ENCODE measurements around the gene RNF213. TPM values are rescaled to one million over a fixed set of nuclear protein-coding genes. Genes with fewer than 3 reads are reported as not detected.
"Not testable (repeated sequence)": the region's sequence is repeated elsewhere in the genome, so short reads cannot be mapped to it uniquely, and the experiment has no call there.

RNF213 gene
- polyA plus RNA-seq, 3 donors, result 19.6 to 45.5 (median 24.7) TPM

- H3K27ac ChIP-seq (ENCODE audit: low read depth, low read length), result no peak overlapping the region
- 81 to 87% (median 83%) methylated on average over 24 of the region's 24 CpGs for WGBS, 3 donors
These were observed 123.7 kb downstream of the RNF213 start for GRCh38 chr17:80384078-80384960.

GRCh38 chr17:80385046-80385445, 124.4 kb downstream of the RNF213 start:
- 89 to 95% (median 91%) methylated on average over 9 of the region's 9 CpGs for WGBS, 3 donors
- no peak overlapping the region for H3K27ac ChIP-seq (ENCODE audit: low read depth, low read length)

GRCh38 chr17:80386341-80386740, 125.7 kb downstream of the RNF213 start:
- 93 to 95% (median 93%) methylated on average over 14 of the region's 14 CpGs for WGBS, 3 donors
- H3K27ac ChIP-seq (ENCODE audit: low read depth, low read length), result no peak overlapping the region

GRCh38 chr17:80387071-80387470, 126.4 kb downstream of the RNF213 start:
- WGBS, 3 donors, result 93 to 94% (median 93%) methylated on average over 6 to 7 of the region's 7 CpGs
- no peak overlapping the region for H3K27ac ChIP-seq (ENCODE audit: low read depth, low read length)

GRCh38 chr17:80388175-80388574, 127.5 kb downstream of the RNF213 start:
- 89 to 95% (median 94%) methylated on average over 15 of the region's 15 CpGs for WGBS, 3 donors
- no peak overlapping the region for H3K27ac ChIP-seq (ENCODE audit: low read depth, low read length)

- WGBS, 3 donors, result 93 to 96% (median 95%) methylated on average over 10 of the region's 10 CpGs
- no peak overlapping the region for H3K27ac ChIP-seq (ENCODE audit: low read depth, low read length)
These were observed 127.9 kb downstream of the RNF213 start for GRCh38 chr17:80388601-80389000.

- H3K27ac ChIP-seq (ENCODE audit: low read depth, low read length), result no peak overlapping the region
- WGBS, 3 donors, result 90 to 94% (median 90%) methylated on average over 22 of the region's 22 CpGs
These were observed 128.7 kb downstream of the RNF213 start for GRCh38 chr17:80389011-80389995.

- 77 to 87% (median 84%) methylated on average over 15 of the region's 15 CpGs for WGBS, 3 donors
- H3K27ac ChIP-seq (ENCODE audit: low read depth, low read length), result no peak overlapping the region
These were observed 132.7 kb downstream of the RNF213 start for GRCh38 chr17:80393241-80393890.

GRCh38 chr17:80393961-80394360, 133.3 kb downstream of the RNF213 start:
- no peak overlapping the region for H3K27ac ChIP-seq (ENCODE audit: low read depth, low read length)
- WGBS, 3 donors, result 86 to 88% (median 87%) methylated on average over 4 of the region's 4 CpGs

GRCh38 chr17:80394629-80395216, 134.1 kb downstream of the RNF213 start:
- H3K27ac ChIP-seq (ENCODE audit: low read depth, low read length), result no peak overlapping the region
- 60 to 89% (median 87%) methylated on average over 11 of the region's 11 CpGs for WGBS, 3 donors

- 80 to 84% (median 81%) methylated on average over 15 of the region's 15 CpGs for WGBS, 3 donors
- H3K27ac ChIP-seq (ENCODE audit: low read depth, low read length), result no peak overlapping the region
These were observed 134.9 kb downstream of the RNF213 start for GRCh38 chr17:80395402-80396151.

GRCh38 chr17:80396157-80397033, 135.7 kb downstream of the RNF213 start:
- WGBS, 3 donors, result 67 to 76% (median 72%) methylated on average over 9 of the region's 9 CpGs
- H3K27ac ChIP-seq (ENCODE audit: low read depth, low read length), result no peak overlapping the region

GRCh38 chr17:80397034-80397387, 136.4 kb downstream of the RNF213 start:
- 86 to 89% (median 87%) methylated on average over 6 of the region's 6 CpGs for WGBS, 3 donors
- no peak overlapping the region for H3K27ac ChIP-seq (ENCODE audit: low read depth, low read length)

- H3K27ac ChIP-seq (ENCODE audit: low read depth, low read length), result no peak overlapping the region
- 76 to 82% (median 78%) methylated on average over 10 of the region's 10 CpGs for WGBS, 3 donors
These were observed 137.0 kb downstream of the RNF213 start for GRCh38 chr17:80397686-80398085.

GRCh38 chr17:80401086-80401485, 140.4 kb downstream of the RNF213 start:
- not testable (repeated sequence) for H3K27ac ChIP-seq (ENCODE audit: low read depth, low read length)
- WGBS, 3 donors, result 50 to 75% (median 59%) methylated on average over 9 of the region's 9 CpGs

- WGBS, 3 donors, result 92 to 96% (median 93%) methylated on average over 13 of the region's 13 CpGs
These were observed 141.4 kb downstream of the RNF213 start for GRCh38 chr17:80402102-80402501.

GRCh38 chr17:80402959-80403358, 142.3 kb downstream of the RNF213 start:
- WGBS, 3 donors, result 92 to 99% (median 93%) methylated on average over 4 of the region's 4 CpGs
- H3K27ac ChIP-seq (ENCODE audit: low read depth, low read length), result no peak overlapping the region

More at GRCh38 chr17:80402102-80402501, 141.4 kb downstream of the RNF213 start:
- H3K27ac ChIP-seq (ENCODE audit: low read depth, low read length), result not testable (repeated sequence)
